HG03571 (cell line): ENCODE results near the gene NPHS2.
"Not testable (repeated sequence)": the region's sequence is repeated elsewhere in the genome, so short reads cannot be mapped to it uniquely, and the experiment has no call there.

Experiments used
- ATAC-seq: cut with Tn5 transposase; IDR thresholded peaks from one replicate; pipeline ENCODE4 v1.9.1; 2021; ENCODE audit not compliant: unreplicated experiment

NPHS2 gene

DNA sequence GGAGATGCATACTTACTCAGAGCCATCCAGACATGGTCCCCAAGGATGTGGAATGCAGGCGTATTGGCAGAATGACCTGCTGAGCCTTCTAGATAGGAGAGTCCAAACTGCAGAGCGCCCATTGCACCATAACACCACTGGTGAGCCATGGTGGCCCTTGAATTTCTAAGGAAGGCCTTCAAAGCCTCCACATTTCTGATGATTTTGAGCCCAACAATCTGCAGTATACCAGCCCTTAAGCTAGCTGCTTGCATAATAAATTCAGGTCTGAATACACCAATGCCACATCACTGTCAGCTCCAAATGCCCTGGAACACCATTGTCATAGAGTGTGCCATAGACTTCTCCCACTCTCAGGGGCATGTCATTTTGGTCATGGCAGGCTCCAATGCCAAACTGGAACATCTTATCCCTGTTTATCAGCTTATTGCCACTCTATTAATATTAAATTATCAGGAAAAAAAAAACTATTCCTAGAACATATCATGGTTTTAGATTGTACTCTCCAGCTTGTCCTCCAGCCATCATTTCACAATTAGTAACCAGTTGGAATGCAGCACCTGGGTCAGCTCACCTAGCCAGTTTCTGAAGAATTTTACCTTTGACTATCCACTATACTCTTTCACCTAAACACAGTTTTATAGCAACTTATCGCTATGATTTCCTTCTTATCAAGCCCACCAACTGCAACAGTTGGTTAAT, 26.9 kb downstream of the NPHS2 start:
- no peak for ATAC-seq

DNA sequence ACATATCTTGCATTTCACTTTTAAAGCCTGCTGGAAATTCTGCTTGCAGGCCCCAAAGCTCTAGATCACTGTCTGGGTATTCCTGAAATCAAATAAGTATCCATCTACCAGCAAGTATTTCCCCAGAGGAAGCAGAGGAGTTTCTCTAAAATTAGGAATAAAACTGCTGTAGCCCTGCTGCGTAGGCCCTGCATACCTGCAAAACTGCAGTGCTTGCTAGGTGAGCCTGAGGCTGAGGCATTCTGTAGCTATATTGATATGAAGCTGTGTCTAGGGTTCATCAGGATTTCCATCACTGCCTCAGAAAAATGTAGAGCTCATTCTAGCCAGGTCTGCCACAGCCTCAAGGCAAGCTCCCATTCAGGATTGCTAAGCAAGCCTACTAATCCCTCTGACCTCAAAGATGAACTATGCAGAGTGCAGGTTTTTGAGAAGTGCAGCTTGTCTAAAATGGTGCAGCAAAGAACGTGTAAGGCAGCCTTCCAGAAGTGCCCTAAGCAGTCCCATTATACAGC, 28.7 kb downstream of the NPHS2 start:
- no peak for ATAC-seq

- no peak for ATAC-seq
Observed at GRCh38 chr1:179545321-179545720, 30.4 kb downstream of the NPHS2 start.

- no peak for ATAC-seq
Observed at GRCh38 chr1:179541774-179542173, 34.0 kb downstream of the NPHS2 start.

DNA sequence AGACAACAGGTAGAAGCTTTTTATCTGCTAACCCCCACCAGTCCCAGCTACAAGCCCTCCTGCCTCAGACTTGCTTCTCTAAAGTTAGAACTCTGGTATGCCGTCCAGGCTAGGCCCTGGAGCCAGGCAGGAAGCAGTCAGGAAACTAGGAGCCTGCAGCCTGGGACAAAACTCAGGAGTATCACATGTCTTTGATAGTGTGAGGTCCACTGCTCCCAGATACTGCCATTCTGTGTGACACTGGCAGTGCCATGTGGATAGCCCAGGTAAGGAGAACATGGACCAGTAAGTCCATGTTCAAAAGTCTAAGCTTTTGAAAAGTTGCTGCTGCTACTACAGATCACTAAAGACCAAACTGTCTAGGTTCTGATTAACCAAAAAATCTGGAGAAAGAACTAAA, 45.4 kb downstream of the NPHS2 start:
- ATAC-seq: no peak

GRCh38 chr1:179529482-179530195, 46.1 kb downstream of the NPHS2 start:
- ATAC-seq: no peak

GRCh38 chr1:179518544-179518943, 57.2 kb downstream of the NPHS2 start:
- ATAC-seq: not testable (repeated sequence)

GRCh38 chr1:179516976-179517705, 58.6 kb downstream of the NPHS2 start:
- no peak for ATAC-seq

- no peak for ATAC-seq
Observed at GRCh38 chr1:179510038-179510437, 65.7 kb downstream of the NPHS2 start.

GRCh38 chr1:179509384-179509783, 66.4 kb downstream of the NPHS2 start:
- no peak for ATAC-seq

GRCh38 chr1:179506199-179506598, 69.5 kb downstream of the NPHS2 start:
- no peak for ATAC-seq
